Ovary (tissue), 3 donors: Measurements from ENCODE around the gene SLC39A11.

Experiments
- EP300 ChIP-seq: sonication (generic); formaldehyde crosslinking; IDR thresholded peaks from one replicate; pipeline ENCODE4 v1.6.1; 2017; ENCODE audit warnings: antibody characterized with exemption
- POLR2A ChIP-seq: fragments of 450-650 bp; IDR thresholded peaks from one replicate; pipeline ENCODE4 v1.6.1; 2017; ENCODE audit warnings: antibody characterized with exemption, mild to moderate bottlenecking, moderate library complexity
- TF ChIP-seq, protein P1 (sequence below), 3 donors: fragments of 450-650 bp in 2 of 3; fragments of 200-600 bp in 1 of 3; IDR thresholded peaks; one replicate each; pipeline versions ENCODE4 v1.5.1 to v1.8.0; 2016 to 2022; ENCODE audit warnings: antibody characterized with exemption in 3 of 3, mild to moderate bottlenecking in 1 of 3
- donor health status: DM: no; HTN: no; CAD: no.

DNA sequence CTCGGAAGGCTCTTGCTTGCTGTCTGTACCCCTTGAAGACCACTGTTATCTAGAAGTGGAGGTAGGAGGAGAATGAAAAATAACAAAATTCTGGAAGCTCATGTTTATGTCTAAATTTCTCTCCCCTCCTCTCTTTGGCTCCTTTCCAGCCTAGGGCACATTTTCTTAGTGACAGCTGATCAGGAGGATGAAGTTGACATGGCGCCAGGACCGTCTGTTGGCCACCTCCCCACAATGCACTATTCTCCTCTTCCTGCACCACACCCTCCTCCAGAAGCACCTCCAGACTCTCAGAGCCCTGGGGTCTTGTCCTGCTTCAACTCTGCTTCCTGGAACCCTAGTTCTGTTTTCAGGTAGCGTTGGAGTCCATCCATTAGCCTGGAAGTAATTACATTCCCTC, 46.8 kb upstream of the SLC39A11 start:
- TF ChIP-seq, protein P1, sequence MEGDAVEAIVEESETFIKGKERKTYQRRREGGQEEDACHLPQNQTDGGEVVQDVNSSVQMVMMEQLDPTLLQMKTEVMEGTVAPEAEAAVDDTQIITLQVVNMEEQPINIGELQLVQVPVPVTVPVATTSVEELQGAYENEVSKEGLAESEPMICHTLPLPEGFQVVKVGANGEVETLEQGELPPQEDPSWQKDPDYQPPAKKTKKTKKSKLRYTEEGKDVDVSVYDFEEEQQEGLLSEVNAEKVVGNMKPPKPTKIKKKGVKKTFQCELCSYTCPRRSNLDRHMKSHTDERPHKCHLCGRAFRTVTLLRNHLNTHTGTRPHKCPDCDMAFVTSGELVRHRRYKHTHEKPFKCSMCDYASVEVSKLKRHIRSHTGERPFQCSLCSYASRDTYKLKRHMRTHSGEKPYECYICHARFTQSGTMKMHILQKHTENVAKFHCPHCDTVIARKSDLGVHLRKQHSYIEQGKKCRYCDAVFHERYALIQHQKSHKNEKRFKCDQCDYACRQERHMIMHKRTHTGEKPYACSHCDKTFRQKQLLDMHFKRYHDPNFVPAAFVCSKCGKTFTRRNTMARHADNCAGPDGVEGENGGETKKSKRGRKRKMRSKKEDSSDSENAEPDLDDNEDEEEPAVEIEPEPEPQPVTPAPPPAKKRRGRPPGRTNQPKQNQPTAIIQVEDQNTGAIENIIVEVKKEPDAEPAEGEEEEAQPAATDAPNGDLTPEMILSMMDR (IDR thresholded peaks at IDR 0.05) = no peak
- no peak for TF ChIP-seq POLR2A
- TF ChIP-seq EP300 = no peak
